Sigmoid colon (tissue), 4 donors: ENCODE measurements around the gene KANTR.

Experiments used
- CTCF ChIP-seq, 4 experiments: fragments of 450-650 bp in 3 of 4; fragments of 200-600 bp in 1 of 4; IDR thresholded peaks; one replicate each; pipeline ENCODE4 v1.5.1; 2016 to 2019; ENCODE audit warnings: antibody characterized with exemption in 4 of 4, mild to moderate bottlenecking in 3 of 4, moderate library complexity in 2 of 4
- EP300 ChIP-seq, 4 donors: sonication (generic); formaldehyde crosslinking; IDR thresholded peaks; one replicate each; pipeline ENCODE4 v1.6.1; 2017; ENCODE audit warnings: antibody characterized with exemption in 4 of 4
- POLR2A ChIP-seq, 2 donors: fragments of 450-650 bp; IDR thresholded peaks; one replicate each; pipeline ENCODE4 v1.6.1; 2016; ENCODE audit warnings: antibody characterized with exemption in 2 of 2, mild to moderate bottlenecking in 2 of 2, moderate library complexity in 2 of 2
- POLR2AphosphoS5 ChIP-seq, 4 donors: sonication (generic); formaldehyde crosslinking; IDR thresholded peaks; one replicate each; pipeline ENCODE4 v1.6.1; 2017; ENCODE audit warnings: antibody characterized with exemption in 4 of 4

GRCh38 chrX:53076671-53077070 lies 17.3 kb upstream of the KANTR start:
- TF ChIP-seq CTCF (IDR thresholded peaks at IDR 0.05): no peak
- TF ChIP-seq POLR2A (IDR thresholded peaks at IDR 0.05): no peak
- no peak for TF ChIP-seq POLR2AphosphoS5 (IDR thresholded peaks at IDR 0.05)
- TF ChIP-seq EP300 (IDR thresholded peaks at IDR 0.05): no peak
